Measurements from ENCODE around the gene NAXD. TPM values are rescaled to one million over a fixed set of nuclear protein-coding genes. Genes with fewer than 3 reads are reported as not detected.
"Not testable (repeated sequence)": the region's sequence is repeated elsewhere in the genome, so short reads cannot be mapped to it uniquely, and the experiment has no call there.

Gene NAXD
- total RNA-seq: 13.5 and 16.8 TPM in 2 replicates

- TF ChIP-seq CTCF (IDR thresholded peaks at IDR 0.05; ENCODE audit: insufficient read depth, low read depth, low read length): no peak
- peak within 1 kb of the TSS; percentile 81 for H3K4me3 ChIP-seq (ENCODE audit: low read depth, low read length)
- DNase-seq (ENCODE audit: low read depth): peak; percentile 92
These were observed at the start of gene NAXD for GRCh38 chr13:110615322-110616102. Gene NAXD, plus strand, starts transcription at chr13:110615545. Its CDS starts 57 bp downstream, at chr13:110615602.

GRCh38 chr13:110566171-110566570 lies 49.2 kb upstream of the NAXD start:
- DNase-seq (ENCODE audit: low read depth): no peak
- no peak for TF ChIP-seq CTCF (IDR thresholded peaks at IDR 0.05; ENCODE audit: insufficient read depth, low read depth, low read length)
- no peak overlapping the region for H3K4me3 ChIP-seq (ENCODE audit: low read depth, low read length)

GRCh38 chr13:110568612-110569011 lies 46.7 kb upstream of the NAXD start:
- TF ChIP-seq CTCF (IDR thresholded peaks at IDR 0.05; ENCODE audit: insufficient read depth, low read depth, low read length): no peak
- no peak overlapping the region for H3K4me3 ChIP-seq (ENCODE audit: low read depth, low read length)
- DNase-seq (ENCODE audit: low read depth): no peak

GRCh38 chr13:110569962-110570361 lies 45.4 kb upstream of the NAXD start:
- DNase-seq (ENCODE audit: low read depth); H3K4me3 ChIP-seq (ENCODE audit: low read depth, low read length): not testable (repeated sequence)

- no peak for DNase-seq (ENCODE audit: low read depth)
- TF ChIP-seq CTCF (IDR thresholded peaks at IDR 0.05; ENCODE audit: insufficient read depth, low read depth, low read length): no peak
- no peak overlapping the region for H3K4me3 ChIP-seq (ENCODE audit: low read depth, low read length)
These were observed 44.5 kb upstream of the NAXD start for GRCh38 chr13:110570886-110571285.

GRCh38 chr13:110571896-110572777 lies 43.2 kb upstream of the NAXD start:
- no peak for TF ChIP-seq CTCF (IDR thresholded peaks at IDR 0.05; ENCODE audit: insufficient read depth, low read depth, low read length)
- no peak overlapping the region for H3K4me3 ChIP-seq (ENCODE audit: low read depth, low read length)
- DNase-seq (ENCODE audit: low read depth): no peak

- no peak overlapping the region for H3K4me3 ChIP-seq (ENCODE audit: low read depth, low read length)
- no peak for DNase-seq (ENCODE audit: low read depth)
- TF ChIP-seq CTCF (IDR thresholded peaks at IDR 0.05; ENCODE audit: insufficient read depth, low read depth, low read length): no peak
These were observed 42.6 kb upstream of the NAXD start for GRCh38 chr13:110572778-110573118.
